Peyer's patch (tissue), 4 donors: ENCODE measurements around the gene ATP6V0A1. TPM values are rescaled to one million over a fixed set of nuclear protein-coding genes. Genes with fewer than 3 reads are reported as not detected.

Source experiments
- DNase-seq, 3 donors: peaks; one replicate each; pipeline ENCODE4 v3.0.0-alpha.2; 2017 to 2019
- H3K27ac ChIP-seq, 4 donors: fragments of 200-600 bp; sonication (generic); one replicate each; pipeline ENCODE4 v1.5.1; 2016 to 2019
- H3K27me3 ChIP-seq, 2 donors: fragments of 200-600 bp; sonication (generic); one replicate each; pipeline ENCODE4 v1.5.1; 2019
- H3K36me3 ChIP-seq, 3 donors: fragments of 200-600 bp; sonication (generic); one replicate each; pipeline ENCODE4 v1.5.1; 2016 to 2019
- H3K4me1 ChIP-seq, 4 donors: fragments of 200-600 bp; sonication (generic); one replicate each; pipeline ENCODE4 v1.5.1; 2016 to 2019
- H3K4me3 ChIP-seq, 4 donors: fragments of 200-600 bp; sonication (generic); 1 replicate in 3 of 4; 2 replicates in 1 of 4; pipeline ENCODE4 v1.5.1; 2016 to 2019; ENCODE audit warnings: mild to moderate bottlenecking in 1 of 4
- H3K9me3 ChIP-seq, 4 donors: fragments of 200-600 bp; sonication (generic); one replicate each; pipeline ENCODE4 v1.5.1; 2016 to 2019; ENCODE audit warnings: mild to moderate bottlenecking in 1 of 4
- CTCF ChIP-seq, 6 experiments: fragments of 450-650 bp in 4 of 6; fragments of 200-600 bp in 2 of 6; sonication (generic) in 1 of 6; IDR thresholded peaks; one replicate each; pipeline ENCODE4 v1.5.1; 2017 to 2019; ENCODE audit warnings: antibody characterized with exemption in 6 of 6, mild to moderate bottlenecking in 3 of 6, moderate library complexity in 1 of 6
- POLR2A ChIP-seq, 2 donors: fragments of 450-650 bp; IDR thresholded peaks; one replicate each; pipeline ENCODE4 v1.5.1; 2017; ENCODE audit warnings: antibody characterized with exemption in 2 of 2, mild to moderate bottlenecking in 2 of 2, moderate library complexity in 2 of 2
- total RNA-seq, 4 donors: library from RNA; depleted of rRNA; stranded (reverse); fragments of >200 nt; gene quantifications; one replicate each; pipeline ENCODE4 v1.1.0, GENCODE V29; 2016

The ATP6V0A1 gene
- total RNA-seq, 4 donors from 2014 or later: 121 to 251 (median 204) TPM

- Histone ChIP-seq H3K4me1 (no peaks in the 10 kb centered on the region), H3K27me3 (no peaks in the 10 kb centered on the region), H3K36me3 (no peaks in the 10 kb centered on the region), H3K27ac (no peak overlapping the region), H3K9me3 (no peaks in the 10 kb centered on the region), H3K4me3 (no peak overlapping the region)
- DNase-seq: no peak
- TF ChIP-seq CTCF (IDR thresholded peaks at IDR 0.05): no peak
- TF ChIP-seq POLR2A (IDR thresholded peaks at IDR 0.05): no peak
Measured at GRCh38 chr17:42429726-42430447, 28.8 kb upstream of the ATP6V0A1 start.

DNA sequence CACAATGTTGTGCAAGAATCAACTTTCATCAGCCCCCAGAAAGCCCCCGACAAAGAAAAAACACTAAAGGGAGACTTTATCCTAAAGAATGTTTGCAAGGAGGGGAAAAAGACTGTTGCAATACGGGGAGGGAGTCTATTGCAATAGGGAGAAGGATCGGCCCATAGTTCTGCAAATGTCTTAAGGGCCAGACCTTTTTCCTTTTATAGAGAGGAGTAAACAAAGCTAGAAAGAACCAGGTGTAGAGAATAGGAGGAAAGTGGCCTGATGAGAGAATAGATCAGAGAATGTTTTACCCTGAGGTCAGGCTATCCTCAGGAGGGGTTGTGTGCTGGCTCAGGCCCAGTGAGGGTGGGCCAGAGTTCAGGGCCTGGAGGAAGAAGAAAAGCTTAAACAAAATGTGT lies 26.9 kb upstream of the ATP6V0A1 start:
- Histone ChIP-seq H3K4me1 (no peaks in the 10 kb centered on the region), H3K4me3 (no peak overlapping the region), H3K27ac (no peak overlapping the region), H3K9me3 (no peaks in the 10 kb centered on the region), H3K27me3 (no peaks in the 10 kb centered on the region), H3K36me3 (no peaks in the 10 kb centered on the region)
- DNase-seq: no peak
- no peak for TF ChIP-seq POLR2A (IDR thresholded peaks at IDR 0.05)
- TF ChIP-seq CTCF (IDR thresholded peaks at IDR 0.05): no peak

DNA sequence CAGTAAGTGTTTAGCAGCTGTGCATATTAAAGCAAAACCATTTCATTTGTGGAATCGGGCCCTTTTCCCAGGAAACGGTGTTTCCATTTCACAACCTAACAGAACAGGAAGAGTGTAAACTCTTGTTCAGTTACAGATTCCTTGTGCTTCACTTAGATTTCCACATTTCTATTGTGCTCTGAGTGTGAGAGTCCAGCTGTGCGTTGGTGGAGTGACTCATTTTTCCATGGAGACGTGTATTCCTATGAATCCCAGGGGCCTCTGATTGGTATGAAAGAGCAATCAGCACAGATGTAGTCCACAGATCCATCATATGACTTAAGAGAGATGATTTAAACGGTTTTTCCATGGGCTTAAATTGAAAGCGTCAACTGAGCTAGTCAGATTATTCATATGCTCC lies 22.3 kb upstream of the ATP6V0A1 start:
- no peak overlapping the region for H3K4me3 ChIP-seq
- H3K27ac ChIP-seq: peak overlapping the region in 3 of 4 donors; percentile 20 to 72 (median 61)
- TF ChIP-seq CTCF (IDR thresholded peaks at IDR 0.05) (no peak), POLR2A (IDR thresholded peaks at IDR 0.05) (no peak)
- DNase-seq: no peak
- H3K4me1 ChIP-seq: no peaks in the 10 kb centered on the region
- no peaks in the 10 kb centered on the region for H3K9me3 ChIP-seq
- H3K27me3 ChIP-seq: no peaks in the 10 kb centered on the region
- no peaks in the 10 kb centered on the region for H3K36me3 ChIP-seq

DNA sequence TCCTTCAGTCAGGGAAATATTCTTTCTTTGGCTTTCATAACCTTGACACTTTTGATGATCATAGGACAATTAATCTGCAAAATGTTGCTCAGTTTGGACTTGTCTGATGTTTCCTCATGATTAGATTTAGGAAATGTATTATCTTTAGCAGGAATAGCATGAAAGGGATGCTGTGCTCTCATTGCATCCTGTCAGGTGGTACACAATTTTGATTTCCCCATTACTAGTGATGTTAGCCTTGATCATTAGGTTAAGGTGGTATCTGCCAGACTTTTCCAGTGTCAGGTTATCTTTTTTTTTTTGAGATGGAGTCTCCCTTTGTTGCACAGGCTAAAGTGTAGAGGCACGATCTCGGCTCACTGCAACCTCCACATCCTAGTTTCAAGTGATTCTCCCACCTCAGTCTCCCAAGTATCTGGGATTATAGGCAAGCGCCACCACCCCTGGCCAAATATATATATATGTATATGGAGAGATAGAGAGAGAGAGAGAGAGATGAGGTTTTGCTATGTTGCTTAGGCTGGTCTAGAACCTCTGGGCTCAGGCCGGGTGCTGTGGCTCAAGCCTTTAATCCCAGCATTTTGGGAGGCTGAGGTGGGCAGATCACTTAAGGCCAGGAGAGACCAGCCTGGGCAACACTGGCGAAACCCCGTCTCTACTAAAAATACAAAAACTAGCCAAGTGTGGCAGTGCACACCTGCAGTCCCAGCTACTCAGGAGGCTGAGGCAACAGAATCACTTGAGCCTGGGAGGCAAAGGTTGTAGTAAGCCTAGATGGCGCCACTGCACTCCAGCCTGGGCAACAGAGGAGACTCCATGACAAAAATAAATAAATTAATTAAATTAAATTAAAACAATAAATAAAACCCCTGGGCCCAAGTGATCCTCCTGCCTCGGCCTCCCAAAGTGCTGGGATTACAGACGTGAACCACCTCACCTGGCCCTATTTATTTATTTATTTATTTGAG lies 19.8 kb upstream of the ATP6V0A1 start:
- no peaks in the 10 kb centered on the region for H3K9me3 ChIP-seq
- peak; percentile 53 to 85 (median 59) for DNase-seq

More for the DNA sequence above, 19.8 kb upstream of the ATP6V0A1 start:
- no peaks in the 10 kb centered on the region for H3K4me1 ChIP-seq
- H3K36me3 ChIP-seq: no peaks in the 10 kb centered on the region
- H3K27ac ChIP-seq: no peak overlapping the region
- TF ChIP-seq POLR2A (IDR thresholded peaks at IDR 0.05) (no peak), CTCF (IDR thresholded peaks at IDR 0.05) (peak in 4 of 6 experiments; percentile 36 to 54 (median 49))
- H3K4me3 ChIP-seq: no peak overlapping the region
- no peaks in the 10 kb centered on the region for H3K27me3 ChIP-seq
